Osteoblast (primary cell): ENCODE results near the gene VPS52. TPM values are rescaled to one million over a fixed set of nuclear protein-coding genes. Genes with fewer than 3 reads are reported as not detected.

Experiments used
- DNase-seq: peaks from one replicate; pipeline ENCODE4 v3.0.0; 2011; ENCODE audit warnings: low spot score, mixed read lengths; ENCODE audit not compliant: insufficient read length; ENCODE audit errors: missing footprints
- H2AFZ ChIP-seq: 2 replicates; pipeline ENCODE4 v1.6.0; 2011; ENCODE audit warnings: mild to moderate bottlenecking, low read length
- H3K27ac ChIP-seq: 2 replicates; pipeline ENCODE4 v1.5.1; 2011; ENCODE audit warnings: mild to moderate bottlenecking, low read depth, low read length, moderate library complexity
- H3K27me3 ChIP-seq: 2 replicates; pipeline ENCODE4 v1.6.0; 2012; ENCODE audit warnings: mild to moderate bottlenecking, control low read depth, inconsistent platforms, low read length, moderate library complexity; ENCODE audit not compliant: insufficient read depth
- H3K36me3 ChIP-seq: 2 replicates; pipeline ENCODE4 v1.5.1; 2011; ENCODE audit warnings: mild to moderate bottlenecking, low read length, control low read depth, moderate library complexity; ENCODE audit not compliant: insufficient read depth
- H3K4me1 ChIP-seq: 2 replicates; pipeline ENCODE4 v1.5.1; 2011; ENCODE audit warnings: mild to moderate bottlenecking, low read length, control low read depth, moderate library complexity; ENCODE audit not compliant: insufficient read depth
- H3K4me2 ChIP-seq: 2 replicates; pipeline ENCODE4 v1.6.0; 2011; ENCODE audit warnings: mild to moderate bottlenecking, low read length; ENCODE audit not compliant: insufficient read depth
- H3K4me3 ChIP-seq: fragments of 200-600 bp; sonication (generic); 3 replicates; pipeline ENCODE4 v1.5.1; 2012; ENCODE audit warnings: mild to moderate bottlenecking, low read length, inconsistent platforms; ENCODE audit not compliant: insufficient read depth
- H3K79me2 ChIP-seq: 2 replicates; pipeline ENCODE4 v1.6.0; 2012; ENCODE audit warnings: mild to moderate bottlenecking, low read length, control low read depth, inconsistent platforms; ENCODE audit not compliant: insufficient read depth
- H3K9me3 ChIP-seq: 2 replicates; pipeline ENCODE4 v1.5.1; 2011; ENCODE audit warnings: low read depth, low read length, control low read depth
- H4K20me1 ChIP-seq: 2 replicates; pipeline ENCODE4 v1.6.0; 2012; ENCODE audit warnings: mild to moderate bottlenecking, low read length, control low read depth; ENCODE audit not compliant: insufficient read depth
- total RNA-seq: library from RNA; depleted of rRNA; stranded (reverse); fragments of >200 nt; gene quantifications from 2 replicates; pipeline ENCODE4 v1.2.3, GENCODE V29; 2012
- TF ChIP-seq, protein P1 (sequence below): IDR thresholded peaks from 2 replicates; pipeline ENCODE4 v1.5.1; 2011; ENCODE audit warnings: mild to moderate bottlenecking, low read depth, low read length, moderate library complexity; ENCODE audit errors: extremely low read depth

VPS52 gene
- total RNA-seq, 1 donor, result 42.7 TPM

DNA sequence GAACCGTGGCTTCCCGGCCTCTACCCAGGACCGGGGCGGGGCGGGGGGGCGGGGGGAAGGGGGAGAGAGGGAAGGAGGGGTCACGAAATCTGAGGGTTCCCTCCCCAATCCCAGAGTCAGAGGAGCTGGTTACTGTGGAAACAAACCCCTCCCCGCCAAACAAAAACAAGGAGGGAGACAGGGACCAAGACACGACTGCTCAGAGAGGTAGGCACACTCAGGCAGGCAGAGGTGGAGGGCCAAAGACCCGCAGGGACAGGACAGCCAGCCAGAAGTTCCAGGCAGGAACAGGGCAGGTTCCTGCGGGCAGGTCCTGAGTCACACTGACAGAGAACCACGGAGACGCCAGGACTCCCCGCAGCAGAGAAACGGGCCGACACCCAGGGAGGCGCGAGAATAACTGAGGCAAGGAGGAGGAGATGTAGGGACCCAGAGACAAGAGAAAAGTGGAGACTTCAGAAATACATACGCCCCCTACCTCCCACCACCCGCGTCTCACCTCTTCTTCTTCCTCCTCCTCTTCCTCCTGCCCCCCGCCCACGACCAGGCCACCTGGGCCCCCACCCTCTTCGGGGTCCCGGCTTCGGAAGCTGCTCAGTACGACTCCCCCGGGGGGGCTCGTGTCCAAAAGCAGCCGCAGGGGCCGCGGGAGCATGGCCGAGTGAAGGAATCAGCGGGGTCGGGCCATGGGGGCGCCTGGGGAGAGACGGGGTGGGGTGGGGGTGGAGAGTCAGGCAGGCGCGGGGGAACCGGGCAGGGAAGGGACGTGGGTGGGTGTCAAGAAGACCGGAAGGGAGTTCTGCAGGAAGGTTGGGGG lies 26.5 kb upstream of the VPS52 start:
- H4K20me1 ChIP-seq, result peaks cover 3% of the 10 kb centered on the region
- H3K79me2 ChIP-seq, result peaks cover 18% of the 10 kb centered on the region
- H3K27ac ChIP-seq, result peak overlapping the region; percentile 91
- peaks cover 26% of the 10 kb centered on the region for H3K36me3 ChIP-seq
- DNase-seq, result peak; percentile 96
- H3K4me1 ChIP-seq, result no peaks in the 10 kb centered on the region
- H3K4me2 ChIP-seq, result peak overlapping the region; percentile 85
- no peaks in the 10 kb centered on the region for H3K27me3 ChIP-seq
- TF ChIP-seq, protein P1, sequence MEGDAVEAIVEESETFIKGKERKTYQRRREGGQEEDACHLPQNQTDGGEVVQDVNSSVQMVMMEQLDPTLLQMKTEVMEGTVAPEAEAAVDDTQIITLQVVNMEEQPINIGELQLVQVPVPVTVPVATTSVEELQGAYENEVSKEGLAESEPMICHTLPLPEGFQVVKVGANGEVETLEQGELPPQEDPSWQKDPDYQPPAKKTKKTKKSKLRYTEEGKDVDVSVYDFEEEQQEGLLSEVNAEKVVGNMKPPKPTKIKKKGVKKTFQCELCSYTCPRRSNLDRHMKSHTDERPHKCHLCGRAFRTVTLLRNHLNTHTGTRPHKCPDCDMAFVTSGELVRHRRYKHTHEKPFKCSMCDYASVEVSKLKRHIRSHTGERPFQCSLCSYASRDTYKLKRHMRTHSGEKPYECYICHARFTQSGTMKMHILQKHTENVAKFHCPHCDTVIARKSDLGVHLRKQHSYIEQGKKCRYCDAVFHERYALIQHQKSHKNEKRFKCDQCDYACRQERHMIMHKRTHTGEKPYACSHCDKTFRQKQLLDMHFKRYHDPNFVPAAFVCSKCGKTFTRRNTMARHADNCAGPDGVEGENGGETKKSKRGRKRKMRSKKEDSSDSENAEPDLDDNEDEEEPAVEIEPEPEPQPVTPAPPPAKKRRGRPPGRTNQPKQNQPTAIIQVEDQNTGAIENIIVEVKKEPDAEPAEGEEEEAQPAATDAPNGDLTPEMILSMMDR, result no peak
- H3K4me3 ChIP-seq, result peak overlapping the region; percentile 84
- H3K9me3 ChIP-seq, result no peaks in the 10 kb centered on the region
- no peak overlapping the region for H2AFZ ChIP-seq

DNA sequence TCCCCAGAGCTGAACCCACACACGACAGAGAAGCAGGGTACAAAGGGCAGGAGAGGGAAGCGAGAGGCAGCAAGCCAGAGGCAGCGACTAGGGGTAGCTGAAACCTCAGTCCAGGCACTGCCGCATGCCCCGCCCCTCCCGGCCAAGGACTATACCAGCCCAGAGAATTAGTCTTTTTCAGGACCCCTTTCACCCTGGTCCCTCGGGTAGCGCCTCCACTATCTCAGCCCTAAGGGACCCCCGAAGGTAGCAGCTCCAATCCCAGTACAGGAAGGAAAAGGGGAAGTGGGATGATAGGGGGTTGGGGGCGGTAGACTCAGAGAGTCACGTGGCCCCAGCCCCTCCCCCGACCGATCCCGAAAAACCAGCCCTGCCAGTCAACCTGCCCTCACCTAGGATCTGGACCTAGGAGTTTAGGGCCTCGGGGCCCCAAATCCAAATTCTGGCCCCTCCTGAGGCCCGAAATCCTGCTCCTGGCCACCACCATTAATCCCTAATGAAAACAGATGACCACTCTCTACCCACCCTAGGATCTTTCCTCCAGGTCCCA lies 25.8 kb upstream of the VPS52 start:
- H2AFZ ChIP-seq, result peak overlapping the region; percentile 62

DNA sequence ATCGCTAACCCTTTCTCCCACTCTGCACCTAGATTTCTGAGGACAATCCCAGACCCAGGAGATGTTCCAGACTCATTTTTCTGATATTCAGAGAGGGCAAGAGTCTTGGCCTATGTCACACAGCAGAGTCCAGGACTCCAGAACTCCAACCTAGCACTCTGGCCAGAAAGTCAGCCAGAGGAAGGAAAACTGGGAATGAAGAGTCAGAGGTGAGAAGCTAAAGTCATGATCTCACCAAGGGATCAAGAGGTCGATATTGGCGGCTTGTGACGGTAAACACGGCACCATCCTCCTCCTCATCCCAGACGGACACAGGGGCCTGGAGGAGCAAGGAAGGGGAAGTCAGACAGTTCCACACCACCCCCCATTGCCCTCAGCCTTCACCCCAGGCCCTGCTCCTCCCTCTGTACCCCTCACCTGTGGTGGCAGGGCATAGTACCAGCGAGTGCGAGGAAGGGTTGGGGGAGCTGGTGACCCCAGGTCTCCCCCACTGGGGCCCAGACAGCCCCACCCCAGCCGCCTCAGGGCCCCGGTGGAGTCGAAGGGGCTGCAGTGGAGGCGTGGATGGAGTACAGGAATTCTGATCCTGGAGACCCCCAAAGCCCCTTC lies 25.2 kb upstream of the VPS52 start:
- Histone ChIP-seq H2AFZ (no peak overlapping the region), H3K79me2 (peaks cover 18% of the 10 kb centered on the region), H3K36me3 (peaks cover 28% of the 10 kb centered on the region), H3K4me2 (peak overlapping the region; percentile 85), H3K27me3 (no peaks in the 10 kb centered on the region), H3K4me1 (no peaks in the 10 kb centered on the region), H3K9me3 (no peaks in the 10 kb centered on the region), H4K20me1 (peaks cover 3% of the 10 kb centered on the region), H3K27ac (peak overlapping the region; percentile 48), H3K4me3 (no peak overlapping the region)
- TF ChIP-seq, protein P1, result no peak
- DNase-seq, result no peak

More for the DNA sequence above, 25.8 kb upstream of the VPS52 start:
- Histone ChIP-seq H3K9me3 (no peaks in the 10 kb centered on the region), H3K27ac (peak overlapping the region; percentile 48), H3K4me1 (no peaks in the 10 kb centered on the region), H3K4me2 (peak overlapping the region; percentile 85), H4K20me1 (peaks cover 3% of the 10 kb centered on the region), H3K79me2 (peaks cover 16% of the 10 kb centered on the region), H3K4me3 (peak overlapping the region; percentile 84), H3K36me3 (peaks cover 24% of the 10 kb centered on the region), H3K27me3 (no peaks in the 10 kb centered on the region)
- peak; percentile 81 for DNase-seq
- TF ChIP-seq, protein P1, result no peak
